Measurements from ENCODE around the gene ATG7. TPM values are rescaled to one million over a fixed set of nuclear protein-coding genes. Genes with fewer than 3 reads are reported as not detected.

ATG7 gene
- polyA plus RNA-seq, 2 of the 4 experiments (the other 2 are of a cell fraction), result 27.2 to 41.2 TPM

DNA sequence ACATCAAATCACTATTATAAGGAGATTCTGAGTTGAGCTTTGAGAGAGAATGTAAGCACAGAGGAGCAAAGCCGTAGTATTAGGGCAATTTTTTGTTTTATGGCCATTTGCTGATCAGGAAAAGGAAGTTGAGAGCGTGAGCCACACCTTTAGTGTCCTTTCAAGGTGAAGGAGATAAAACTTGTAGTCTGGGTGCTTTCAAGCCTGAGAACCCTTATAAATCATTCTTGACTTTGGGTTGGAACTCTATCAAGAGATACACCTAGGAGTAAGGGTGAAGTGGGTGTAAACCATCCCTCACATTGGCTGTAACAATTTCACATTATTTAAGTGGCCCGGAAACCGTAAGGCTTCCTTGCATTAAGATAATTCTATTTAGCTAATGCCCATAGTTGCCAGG lies 122.2 kb downstream of the ATG7 start:
- no peak overlapping the region for H3K4me3 ChIP-seq
- POLR2A ChIA-PET, result no interaction called here
- FAIRE-seq (no peak), ATAC-seq (no peak), DNase-seq (ENCODE audit: low read depth in 1 of 2, low spot score in 1 of 2) (no peak)
- no peaks in the 10 kb centered on the region for H3K9me3 ChIP-seq
- WGBS (ENCODE audit: missing lambda C conversion rate), result 92% methylated on average over 4 of the region's 4 CpGs
- H3K27ac ChIP-seq, result no peak overlapping the region
- CTCF ChIA-PET, result interaction anchor here (0.6 to 1.3 kb wide), 3 partner anchors 15 to 443 kb away, joined by 3 to 9 read pairs (median 3); no protein-coding TSS in a partner anchor
- TF ChIP-seq FOXS1 (CRISPR knock-in tag; IDR thresholded peaks at IDR 0.05), result no peak
- TF ChIP-seq SMC3 (IDR thresholded peaks at IDR 0.05), result no peak
- TF ChIP-seq, protein P1, sequence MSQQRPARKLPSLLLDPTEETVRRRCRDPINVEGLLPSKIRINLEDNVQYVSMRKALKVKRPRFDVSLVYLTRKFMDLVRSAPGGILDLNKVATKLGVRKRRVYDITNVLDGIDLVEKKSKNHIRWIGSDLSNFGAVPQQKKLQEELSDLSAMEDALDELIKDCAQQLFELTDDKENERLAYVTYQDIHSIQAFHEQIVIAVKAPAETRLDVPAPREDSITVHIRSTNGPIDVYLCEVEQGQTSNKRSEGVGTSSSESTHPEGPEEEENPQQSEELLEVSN (IDR thresholded peaks at IDR 0.05; ENCODE audit: borderline replicate concordance, low read depth), result no peak
- no peak for TF ChIP-seq CBX8 (IDR thresholded peaks at IDR 0.05)
- TF ChIP-seq EHMT2 (IDR thresholded peaks at IDR 0.05; ENCODE audit: low read depth), result no peak
- no peak overlapping the region for H3K4me2 ChIP-seq
- H3K4me1 ChIP-seq, result peaks cover 4% of the 10 kb centered on the region; the same call in 1 of the 3 replicates

DNA sequence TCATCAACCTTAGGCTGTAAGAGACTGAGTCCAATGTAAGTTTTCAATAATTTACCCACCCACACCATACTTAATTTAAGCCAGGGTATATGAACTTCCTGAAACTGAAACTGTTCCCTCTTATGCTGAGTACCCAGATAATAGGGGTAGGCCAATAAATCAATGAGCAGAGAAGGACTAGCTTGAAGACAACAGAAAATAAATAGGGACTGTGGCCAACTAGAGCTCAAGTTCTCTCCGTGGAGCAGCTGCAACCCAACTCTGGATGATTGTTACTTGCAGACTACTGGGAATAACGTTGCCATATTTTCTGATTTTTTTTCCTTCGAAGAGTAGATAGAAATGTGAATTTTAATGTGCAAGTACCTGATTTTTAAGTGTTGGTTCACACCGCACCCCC lies 128.0 kb downstream of the ATG7 start:
- CTCF ChIA-PET, result interaction anchor here (0.6 kb wide), 1 partner anchor 662 kb away, joined by 3 read pairs; no protein-coding TSS in a partner anchor
- no peak overlapping the region for H3K4me3 ChIP-seq
- no peaks in the 10 kb centered on the region for H3K4me1 ChIP-seq
- TF ChIP-seq FOSL2 (IDR thresholded peaks at IDR 0.05) (no peak), FOSL2 (CRISPR knock-in tag; IDR thresholded peaks at IDR 0.05) (no peak), NFE2L2 (conservative IDR thresholded peaks at IDR 0.05; ENCODE audit: low read length) (no peak), HDAC2 (IDR thresholded peaks at IDR 0.05) (no peak), RCOR1 (IDR thresholded peaks at IDR 0.05; ENCODE audit: low read depth, low read length) (no peak), JUNB (IDR thresholded peaks at IDR 0.05) (no peak), PHF8 (IDR thresholded peaks at IDR 0.05; ENCODE audit: borderline replicate concordance, low read depth) (no peak), EHF (CRISPR knock-in tag; IDR thresholded peaks at IDR 0.05) (no peak), EP300 (IDR thresholded peaks at IDR 0.05) (no peak)
- TF ChIP-seq, protein P2, sequence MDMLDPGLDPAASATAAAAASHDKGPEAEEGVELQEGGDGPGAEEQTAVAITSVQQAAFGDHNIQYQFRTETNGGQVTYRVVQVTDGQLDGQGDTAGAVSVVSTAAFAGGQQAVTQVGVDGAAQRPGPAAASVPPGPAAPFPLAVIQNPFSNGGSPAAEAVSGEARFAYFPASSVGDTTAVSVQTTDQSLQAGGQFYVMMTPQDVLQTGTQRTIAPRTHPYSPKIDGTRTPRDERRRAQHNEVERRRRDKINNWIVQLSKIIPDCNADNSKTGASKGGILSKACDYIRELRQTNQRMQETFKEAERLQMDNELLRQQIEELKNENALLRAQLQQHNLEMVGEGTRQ (IDR thresholded peaks at IDR 0.05), result no peak
- TF ChIP-seq, protein P3, sequence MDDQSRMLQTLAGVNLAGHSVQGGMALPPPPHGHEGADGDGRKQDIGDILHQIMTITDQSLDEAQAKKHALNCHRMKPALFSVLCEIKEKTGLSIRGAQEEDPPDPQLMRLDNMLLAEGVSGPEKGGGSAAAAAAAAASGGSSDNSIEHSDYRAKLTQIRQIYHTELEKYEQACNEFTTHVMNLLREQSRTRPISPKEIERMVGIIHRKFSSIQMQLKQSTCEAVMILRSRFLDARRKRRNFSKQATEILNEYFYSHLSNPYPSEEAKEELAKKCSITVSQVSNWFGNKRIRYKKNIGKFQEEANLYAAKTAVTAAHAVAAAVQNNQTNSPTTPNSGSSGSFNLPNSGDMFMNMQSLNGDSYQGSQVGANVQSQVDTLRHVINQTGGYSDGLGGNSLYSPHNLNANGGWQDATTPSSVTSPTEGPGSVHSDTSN (IDR thresholded peaks at IDR 0.05), result no peak
- TF ChIP-seq, protein P4, sequence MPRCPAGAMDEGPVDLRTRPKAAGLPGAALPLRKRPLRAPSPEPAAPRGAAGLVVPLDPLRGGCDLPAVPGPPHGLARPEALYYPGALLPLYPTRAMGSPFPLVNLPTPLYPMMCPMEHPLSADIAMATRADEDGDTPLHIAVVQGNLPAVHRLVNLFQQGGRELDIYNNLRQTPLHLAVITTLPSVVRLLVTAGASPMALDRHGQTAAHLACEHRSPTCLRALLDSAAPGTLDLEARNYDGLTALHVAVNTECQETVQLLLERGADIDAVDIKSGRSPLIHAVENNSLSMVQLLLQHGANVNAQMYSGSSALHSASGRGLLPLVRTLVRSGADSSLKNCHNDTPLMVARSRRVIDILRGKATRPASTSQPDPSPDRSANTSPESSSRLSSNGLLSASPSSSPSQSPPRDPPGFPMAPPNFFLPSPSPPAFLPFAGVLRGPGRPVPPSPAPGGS (IDR thresholded peaks at IDR 0.05), result no peak
- TF ChIP-seq, protein P1 (IDR thresholded peaks at IDR 0.05; ENCODE audit: borderline replicate concordance, low read depth), result no peak
- no peak for ATAC-seq
- no peak for DNase-seq (ENCODE audit: low read depth in 1 of 2, low spot score in 1 of 2)
- H3K27ac ChIP-seq, result no peak overlapping the region
- FAIRE-seq, result no peak
- no peak overlapping the region for H3K4me2 ChIP-seq
- 0 out of 3 replicates have a peak, but pooled peaks cover 3% of the 10 kb centered on the region for H3K9me3 ChIP-seq
- POLR2A ChIA-PET, result no interaction called here
- WGBS (ENCODE audit: missing lambda C conversion rate), result 77% methylated on average over 4 of the region's 4 CpGs

DNA sequence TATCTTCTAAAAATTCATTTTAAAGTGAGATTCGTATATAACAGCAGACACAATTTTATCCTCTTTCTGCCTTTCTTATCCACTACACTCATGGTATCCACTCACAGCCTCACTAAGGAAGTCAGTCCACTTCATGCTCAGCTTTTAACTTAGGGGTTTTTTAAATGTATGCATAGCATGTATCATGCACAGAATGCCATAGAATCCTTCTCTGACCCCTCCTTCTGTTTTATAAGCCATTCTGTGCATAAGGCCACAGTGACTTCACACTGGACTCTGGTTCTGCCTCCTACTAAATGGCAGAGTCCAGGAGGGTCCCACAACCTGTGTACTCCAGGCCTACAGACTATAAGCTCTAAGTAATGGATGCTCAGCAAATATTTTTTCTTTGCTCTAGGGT lies 129.2 kb downstream of the ATG7 start:
- WGBS (ENCODE audit: missing lambda C conversion rate), result 91% methylated on average over 1 of the region's 1 CpG
- CTCF ChIA-PET, result no interaction called here
- FAIRE-seq (no peak), DNase-seq (ENCODE audit: low read depth in 1 of 2, low spot score in 1 of 2) (no peak), ATAC-seq (no peak)
- no peak overlapping the region for H3K4me3 ChIP-seq
- H3K4me2 ChIP-seq, result no peak overlapping the region
- POLR2A ChIA-PET, result no interaction called here
- peaks cover 9% of the 10 kb centered on the region; the same call in 2 of the 3 replicates for H3K9me3 ChIP-seq
- no peak overlapping the region for H3K27ac ChIP-seq
- no peaks in the 10 kb centered on the region for H3K4me1 ChIP-seq
- no peak for TF ChIP-seq JUN (IDR thresholded peaks at IDR 0.05)
- no peak for TF ChIP-seq POLR2A (IDR thresholded peaks at IDR 0.05; ENCODE audit: low read length)
- TF ChIP-seq ZFP36 (IDR thresholded peaks at IDR 0.05; ENCODE audit: borderline replicate concordance, partially characterized antibody), result no peak
- no peak for TF ChIP-seq ZSCAN20 (CRISPR knock-in tag; IDR thresholded peaks at IDR 0.05)
- TF ChIP-seq, protein P5, sequence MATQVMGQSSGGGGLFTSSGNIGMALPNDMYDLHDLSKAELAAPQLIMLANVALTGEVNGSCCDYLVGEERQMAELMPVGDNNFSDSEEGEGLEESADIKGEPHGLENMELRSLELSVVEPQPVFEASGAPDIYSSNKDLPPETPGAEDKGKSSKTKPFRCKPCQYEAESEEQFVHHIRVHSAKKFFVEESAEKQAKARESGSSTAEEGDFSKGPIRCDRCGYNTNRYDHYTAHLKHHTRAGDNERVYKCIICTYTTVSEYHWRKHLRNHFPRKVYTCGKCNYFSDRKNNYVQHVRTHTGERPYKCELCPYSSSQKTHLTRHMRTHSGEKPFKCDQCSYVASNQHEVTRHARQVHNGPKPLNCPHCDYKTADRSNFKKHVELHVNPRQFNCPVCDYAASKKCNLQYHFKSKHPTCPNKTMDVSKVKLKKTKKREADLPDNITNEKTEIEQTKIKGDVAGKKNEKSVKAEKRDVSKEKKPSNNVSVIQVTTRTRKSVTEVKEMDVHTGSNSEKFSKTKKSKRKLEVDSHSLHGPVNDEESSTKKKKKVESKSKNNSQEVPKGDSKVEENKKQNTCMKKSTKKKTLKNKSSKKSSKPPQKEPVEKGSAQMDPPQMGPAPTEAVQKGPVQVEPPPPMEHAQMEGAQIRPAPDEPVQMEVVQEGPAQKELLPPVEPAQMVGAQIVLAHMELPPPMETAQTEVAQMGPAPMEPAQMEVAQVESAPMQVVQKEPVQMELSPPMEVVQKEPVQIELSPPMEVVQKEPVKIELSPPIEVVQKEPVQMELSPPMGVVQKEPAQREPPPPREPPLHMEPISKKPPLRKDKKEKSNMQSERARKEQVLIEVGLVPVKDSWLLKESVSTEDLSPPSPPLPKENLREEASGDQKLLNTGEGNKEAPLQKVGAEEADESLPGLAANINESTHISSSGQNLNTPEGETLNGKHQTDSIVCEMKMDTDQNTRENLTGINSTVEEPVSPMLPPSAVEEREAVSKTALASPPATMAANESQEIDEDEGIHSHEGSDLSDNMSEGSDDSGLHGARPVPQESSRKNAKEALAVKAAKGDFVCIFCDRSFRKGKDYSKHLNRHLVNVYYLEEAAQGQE (IDR thresholded peaks at IDR 0.05), result no peak
- TF ChIP-seq, protein P6, sequence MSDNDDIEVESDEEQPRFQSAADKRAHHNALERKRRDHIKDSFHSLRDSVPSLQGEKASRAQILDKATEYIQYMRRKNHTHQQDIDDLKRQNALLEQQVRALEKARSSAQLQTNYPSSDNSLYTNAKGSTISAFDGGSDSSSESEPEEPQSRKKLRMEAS (IDR thresholded peaks at IDR 0.05), result no peak
- TF ChIP-seq EHF (CRISPR knock-in tag; IDR thresholded peaks at IDR 0.05), result no peak
- no peak for TF ChIP-seq ESRRA (IDR thresholded peaks at IDR 0.05; ENCODE audit: borderline replicate concordance, low read length)
- no peak for TF ChIP-seq EHMT2 (IDR thresholded peaks at IDR 0.05; ENCODE audit: low read depth)
- no peak for TF ChIP-seq CEBPB (IDR thresholded peaks at IDR 0.05)
- no peak for TF ChIP-seq CBX8 (IDR thresholded peaks at IDR 0.05)
- TF ChIP-seq, protein P7, sequence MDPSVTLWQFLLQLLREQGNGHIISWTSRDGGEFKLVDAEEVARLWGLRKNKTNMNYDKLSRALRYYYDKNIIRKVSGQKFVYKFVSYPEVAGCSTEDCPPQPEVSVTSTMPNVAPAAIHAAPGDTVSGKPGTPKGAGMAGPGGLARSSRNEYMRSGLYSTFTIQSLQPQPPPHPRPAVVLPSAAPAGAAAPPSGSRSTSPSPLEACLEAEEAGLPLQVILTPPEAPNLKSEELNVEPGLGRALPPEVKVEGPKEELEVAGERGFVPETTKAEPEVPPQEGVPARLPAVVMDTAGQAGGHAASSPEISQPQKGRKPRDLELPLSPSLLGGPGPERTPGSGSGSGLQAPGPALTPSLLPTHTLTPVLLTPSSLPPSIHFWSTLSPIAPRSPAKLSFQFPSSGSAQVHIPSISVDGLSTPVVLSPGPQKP (IDR thresholded peaks at IDR 0.05; ENCODE audit: low read depth, low read length), result no peak
- no peak for TF ChIP-seq FOXS1 (CRISPR knock-in tag; IDR thresholded peaks at IDR 0.05)

Measured in A549 (cell line).